ENCODE measurements around the gene NUCKS1. TPM values are rescaled to one million over a fixed set of nuclear protein-coding genes. Genes with fewer than 3 reads are reported as not detected.

Gene NUCKS1
- total RNA-seq, 2 donors from 2014 or later, result 80.6 to 116 TPM

- H3K36me3 ChIP-seq, result no peaks in the 10 kb centered on the region
- H3K27me3 ChIP-seq (replicated peaks; ENCODE audit: insufficient read depth), result no peaks in the 10 kb centered on the region
- no peak overlapping the region for H3K27ac ChIP-seq
- DNase-seq (ENCODE audit: low spot score), result no peak
- ATAC-seq (ENCODE audit: insufficient number of reproducible peaks, low FRiP score, low read depth), result no peak
- peaks cover 3 to 30% of the 10 kb centered on the region in 2 donors for H3K4me1 ChIP-seq (ENCODE audit: control insufficient read depth in 1 of 2, low read depth in 2 of 2)
- no peak overlapping the region for H3K4me3 ChIP-seq
- TF ChIP-seq CTCF (IDR thresholded peaks at IDR 0.05), result no peak
- H3K9me3 ChIP-seq, result no peaks in the 10 kb centered on the region
These were observed 41.0 kb downstream of the NUCKS1 start for GRCh38 chr1:205709059-205709398.

- H3K4me1 ChIP-seq (ENCODE audit: control insufficient read depth in 1 of 2, low read depth in 2 of 2), result peaks cover 3 to 17% of the 10 kb centered on the region in 2 donors
- H3K36me3 ChIP-seq, result no peaks in the 10 kb centered on the region
- no peak overlapping the region for H3K4me3 ChIP-seq
- H3K27me3 ChIP-seq (replicated peaks; ENCODE audit: insufficient read depth), result no peaks in the 10 kb centered on the region
- no peak for TF ChIP-seq CTCF (IDR thresholded peaks at IDR 0.05)
- no peaks in the 10 kb centered on the region for H3K9me3 ChIP-seq
- ATAC-seq (ENCODE audit: insufficient number of reproducible peaks, low FRiP score, low read depth) (no peak), DNase-seq (ENCODE audit: low spot score) (no peak)
- no peak overlapping the region for H3K27ac ChIP-seq
These were observed 43.1 kb downstream of the NUCKS1 start for GRCh38 chr1:205706601-205707502.

- H3K27me3 ChIP-seq (replicated peaks; ENCODE audit: insufficient read depth), result no peaks in the 10 kb centered on the region
- TF ChIP-seq CTCF (IDR thresholded peaks at IDR 0.05), result no peak
- peaks cover 3 to 8% of the 10 kb centered on the region in 2 donors for H3K4me1 ChIP-seq (ENCODE audit: control insufficient read depth in 1 of 2, low read depth in 2 of 2)
- ATAC-seq (ENCODE audit: insufficient number of reproducible peaks, low FRiP score, low read depth), result no peak
- H3K4me3 ChIP-seq, result no peak overlapping the region
- H3K27ac ChIP-seq, result no peak overlapping the region
- no peaks in the 10 kb centered on the region for H3K36me3 ChIP-seq
- no peaks in the 10 kb centered on the region for H3K9me3 ChIP-seq
- DNase-seq (ENCODE audit: low spot score), result no peak
These were observed 45.1 kb downstream of the NUCKS1 start for GRCh38 chr1:205704903-205705302.

- no peak for TF ChIP-seq CTCF (IDR thresholded peaks at IDR 0.05)
- Histone ChIP-seq H3K36me3 (no peaks in the 10 kb centered on the region), H3K27ac (no peak overlapping the region), H3K27me3 (replicated peaks; ENCODE audit: insufficient read depth) (no peaks in the 10 kb centered on the region), H3K4me3 (no peak overlapping the region), H3K4me1 (ENCODE audit: control insufficient read depth in 1 of 2, low read depth in 2 of 2) (no peaks in the 10 kb centered on the region), H3K9me3 (no peaks in the 10 kb centered on the region)
- ATAC-seq (ENCODE audit: insufficient number of reproducible peaks, low FRiP score, low read depth), result no peak
- DNase-seq (ENCODE audit: low spot score), result no peak
These were observed 46.9 kb downstream of the NUCKS1 start for GRCh38 chr1:205703072-205703471.

- H3K4me1 ChIP-seq (ENCODE audit: control insufficient read depth in 1 of 2, low read depth in 2 of 2), result no peaks in the 10 kb centered on the region
- no peak for TF ChIP-seq CTCF (IDR thresholded peaks at IDR 0.05)
- H3K9me3 ChIP-seq, result no peaks in the 10 kb centered on the region
- no peaks in the 10 kb centered on the region for H3K27me3 ChIP-seq (replicated peaks; ENCODE audit: insufficient read depth)
- ATAC-seq (ENCODE audit: insufficient number of reproducible peaks, low FRiP score, low read depth) (no peak), DNase-seq (ENCODE audit: low spot score) (no peak)
- H3K4me3 ChIP-seq, result no peak overlapping the region
- no peaks in the 10 kb centered on the region for H3K36me3 ChIP-seq
- no peak overlapping the region for H3K27ac ChIP-seq
These were observed 48.1 kb downstream of the NUCKS1 start for GRCh38 chr1:205701891-205702290.

Measured in thoracic aorta (tissue), 2 donors.